Stimulated activated CD4-positive, alpha-beta T cell treated with anti-CD3 and anti-CD28 coated beads, Interleukin-12 subunit alpha, Interleukin-12 subunit beta, amount 100 ng/mL, for 24 hours (primary cell): ENCODE data around the gene BID.
"Not testable (repeated sequence)": the region's sequence is repeated elsewhere in the genome, so short reads cannot be mapped to it uniquely, and the experiment has no call there.

Source experiments
- DNase-seq, 2 experiments: peaks; one replicate each; pipeline ENCODE4 v3.0.0-alpha.2; 2020; ENCODE audit warnings: low read depth in 2 of 2

The BID gene

DNA sequence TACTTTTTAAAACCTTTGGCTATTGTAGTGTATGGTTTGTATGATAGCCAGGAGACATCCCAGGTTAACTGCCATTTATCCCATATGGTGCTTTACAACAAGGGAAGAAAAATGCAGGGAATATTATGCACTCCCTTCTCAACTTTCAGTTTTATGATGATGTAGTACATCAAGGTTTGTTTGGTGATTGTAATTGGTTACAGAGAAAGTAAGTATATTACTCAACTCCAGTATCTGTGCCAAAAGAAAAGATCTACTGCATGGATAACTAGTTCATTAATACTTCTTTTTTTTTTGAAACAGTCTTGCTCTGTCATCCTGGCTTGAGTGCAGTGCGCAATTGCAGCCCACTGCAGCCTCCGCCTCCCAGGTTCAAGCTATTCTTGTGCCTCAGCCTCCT is 70.5 kb downstream of the BID start:
- no peak for DNase-seq

DNA sequence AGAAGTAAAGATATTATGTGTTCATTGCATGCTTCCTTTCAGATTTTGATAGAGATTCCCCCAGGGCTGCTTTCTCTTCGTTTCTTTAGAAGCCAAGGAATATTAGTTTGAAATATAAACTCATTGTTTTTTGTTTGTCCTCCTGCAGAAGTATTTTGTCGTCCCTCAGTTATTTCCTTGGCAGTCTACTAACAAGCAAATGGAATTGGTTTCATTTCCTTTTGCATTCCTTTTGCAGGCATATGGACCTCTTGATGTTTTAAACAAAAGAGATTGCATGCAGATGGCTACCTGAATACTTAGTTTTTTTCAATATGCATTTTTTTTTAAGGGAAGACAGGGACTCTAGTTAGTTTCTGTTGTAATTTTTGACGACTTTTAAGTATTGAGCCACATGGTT is 73.5 kb downstream of the BID start:
- no peak for DNase-seq

DNA sequence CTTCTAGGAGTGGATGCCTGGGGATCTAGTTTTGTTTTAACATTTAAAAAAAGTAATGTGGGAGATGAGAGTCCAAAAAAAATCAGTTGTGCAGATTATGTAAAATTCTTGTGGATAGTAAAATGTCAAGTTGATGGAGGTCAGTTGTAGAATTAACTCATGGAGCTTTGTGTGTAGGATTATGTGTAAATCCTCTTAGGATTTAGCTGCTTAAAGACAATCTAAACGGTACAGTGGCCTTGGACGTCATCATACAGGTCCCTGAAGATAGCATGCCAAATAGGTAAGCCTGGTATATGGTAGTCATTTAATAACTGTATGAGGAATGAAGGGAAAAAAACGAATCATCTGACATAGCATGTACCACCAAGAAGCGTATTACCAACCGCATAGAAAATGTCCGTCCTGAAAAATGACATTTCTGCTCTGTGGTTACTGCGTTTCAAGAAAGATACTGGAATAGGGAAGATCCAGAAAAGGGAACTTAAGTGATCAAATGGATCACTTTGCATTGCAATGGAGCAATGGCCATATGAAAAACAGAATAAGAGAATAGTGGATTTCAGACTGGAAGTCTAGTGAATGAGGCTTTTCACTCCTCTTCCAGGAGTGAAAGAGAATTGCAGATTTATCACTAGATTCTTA is 74.5 kb downstream of the BID start:
- no peak for DNase-seq

DNA sequence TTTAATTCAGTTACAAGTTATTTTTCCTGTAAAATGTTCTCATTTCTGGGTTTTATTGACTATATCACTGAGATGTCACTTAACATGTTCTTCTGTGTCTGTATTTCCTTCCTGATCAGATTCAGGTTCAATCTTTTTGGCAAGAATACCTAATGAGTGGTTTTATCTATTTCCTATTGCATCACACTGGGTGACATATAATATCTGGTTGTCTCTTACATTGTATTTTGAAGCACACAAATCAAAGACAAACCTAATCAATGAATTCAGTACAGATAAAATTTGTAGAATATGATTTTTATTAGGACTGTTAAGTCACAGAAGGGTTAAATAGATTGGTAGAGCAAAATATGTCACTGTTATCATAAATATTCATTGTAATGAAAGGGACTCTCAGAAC is 75.3 kb downstream of the BID start:
- DNase-seq: no peak

DNA sequence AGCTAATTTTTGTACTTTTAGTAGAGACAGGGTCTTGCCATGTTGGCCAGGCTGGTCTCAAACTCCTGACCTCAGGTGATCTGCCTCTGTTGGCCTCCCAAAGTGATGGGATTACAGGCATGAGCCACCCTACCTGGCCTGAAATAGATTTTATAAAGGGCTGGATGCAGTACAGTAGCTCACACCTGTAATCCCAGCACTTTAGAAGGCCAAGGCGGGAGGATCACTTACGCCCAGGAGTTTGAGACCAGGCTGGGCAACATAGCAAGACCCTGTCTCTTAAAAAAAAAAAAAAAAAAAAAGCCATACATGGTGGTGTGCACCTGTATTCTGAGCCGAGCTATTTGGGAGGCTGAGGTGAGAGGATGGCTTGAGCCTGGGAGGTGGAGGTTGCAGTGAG is 76.0 kb downstream of the BID start:
- not testable (repeated sequence) for DNase-seq

DNA sequence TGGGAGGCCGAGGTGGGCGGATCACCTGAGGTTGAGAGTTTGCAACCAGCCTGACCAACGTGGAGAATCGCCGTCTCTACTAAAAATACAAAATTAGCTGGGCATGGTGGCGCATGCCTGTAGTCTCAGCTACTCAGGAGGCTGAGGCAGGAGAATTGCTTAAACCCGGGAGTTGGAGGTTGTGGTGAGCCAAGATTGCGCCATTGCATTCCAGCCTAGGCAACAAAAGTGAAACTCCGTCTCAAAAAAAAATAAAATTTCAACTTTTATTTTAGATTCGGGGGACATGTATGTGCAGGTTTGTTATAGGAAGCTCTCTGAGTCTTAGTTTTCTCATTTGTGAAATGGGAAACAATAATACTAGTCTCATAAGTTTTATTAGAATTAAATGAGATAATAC is 77.1 kb downstream of the BID start:
- not testable (repeated sequence) for DNase-seq

DNA sequence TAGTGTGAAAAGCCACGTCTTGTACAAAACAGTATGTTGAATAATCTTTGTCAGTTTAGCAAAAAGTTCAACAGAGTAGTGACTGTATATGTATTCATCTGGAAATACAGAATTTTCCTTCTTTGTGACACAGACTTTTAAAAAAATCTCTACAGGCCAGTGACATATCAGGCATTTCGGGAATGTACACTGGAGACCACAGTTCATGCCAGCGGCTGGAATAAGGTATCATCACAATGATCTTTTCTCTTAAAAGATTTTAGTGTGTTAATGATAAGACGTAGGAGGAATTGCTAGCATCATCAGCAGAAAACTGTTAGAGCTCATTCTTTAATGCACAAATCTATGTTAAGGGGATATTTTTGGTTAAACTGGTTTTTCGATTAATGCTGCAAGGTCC is 78.3 kb downstream of the BID start:
- no peak for DNase-seq

DNA sequence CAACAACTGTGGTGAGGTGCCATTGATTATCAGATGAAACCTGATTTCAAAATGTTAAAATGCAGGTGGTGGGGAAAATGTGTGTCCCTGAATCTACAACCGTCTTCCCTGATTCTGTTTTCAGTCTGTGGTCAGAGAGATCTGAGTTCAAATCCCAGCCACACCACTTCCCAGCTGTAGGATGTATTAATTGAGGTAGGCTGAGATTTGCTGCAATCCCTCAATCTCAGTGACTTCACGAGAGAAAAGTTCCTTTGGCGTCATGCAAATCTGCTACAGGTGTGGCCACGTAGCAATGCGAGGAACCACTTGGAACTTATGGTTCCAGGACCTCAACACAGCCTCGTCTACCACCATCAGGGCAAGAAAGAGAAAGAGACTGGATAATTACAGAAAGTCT is 79.5 kb downstream of the BID start:
- DNase-seq: no peak

DNA sequence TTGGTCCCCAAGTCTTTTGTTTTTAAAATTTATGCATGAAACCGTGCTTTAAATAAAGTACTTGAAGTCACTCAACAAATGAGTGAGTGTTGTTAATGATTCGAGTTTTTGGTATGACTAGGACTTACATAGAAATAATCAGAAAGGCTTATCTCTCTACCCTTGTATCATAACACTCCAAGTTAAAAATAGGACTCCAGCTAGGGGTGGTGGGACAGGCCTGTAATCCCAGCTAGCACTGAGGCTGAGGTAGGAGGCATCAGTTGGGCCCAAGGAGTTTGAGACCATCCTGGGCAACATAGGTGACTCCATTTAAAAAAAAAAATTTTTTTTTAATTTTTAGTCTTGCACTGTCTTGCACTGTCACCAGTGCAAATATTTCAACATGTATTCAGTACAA is 80.1 kb downstream of the BID start:
- no peak for DNase-seq

DNA sequence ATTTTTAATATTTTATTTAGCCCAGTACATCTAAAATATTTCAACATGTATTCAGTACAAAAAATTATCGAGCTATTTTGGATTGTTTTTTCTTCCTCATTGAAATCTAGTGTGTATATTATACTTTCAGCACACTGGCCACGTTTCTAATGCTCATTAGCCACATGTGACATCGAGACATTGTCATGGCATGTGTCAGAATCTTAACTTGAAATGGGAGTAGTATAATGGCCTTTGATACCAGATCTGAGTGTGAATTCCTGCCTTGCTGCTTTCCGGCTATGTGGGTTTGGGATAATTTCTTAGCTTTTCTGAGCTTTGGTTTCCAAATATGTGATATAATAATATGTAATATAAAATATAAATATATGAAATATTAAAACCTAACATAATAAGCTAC is 81.4 kb downstream of the BID start:
- DNase-seq: no peak

DNA sequence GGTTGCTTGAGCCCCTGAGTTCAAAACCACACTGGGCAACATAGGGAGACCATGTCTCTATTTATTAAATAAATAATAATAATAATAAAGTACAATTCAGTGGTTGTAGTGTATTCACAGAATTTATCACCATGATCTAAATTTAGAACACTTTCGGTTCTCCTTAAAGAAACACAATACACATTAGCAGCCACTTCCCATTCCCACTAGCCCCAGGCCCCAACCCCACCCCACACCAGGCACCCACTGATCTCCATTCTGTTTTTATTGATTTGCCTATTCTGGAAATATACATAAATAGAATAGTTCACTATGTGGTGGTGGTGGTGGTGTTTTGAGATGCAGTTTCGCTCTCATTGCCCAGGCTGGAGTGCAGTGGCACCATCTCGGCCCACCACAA is 90.0 kb downstream of the BID start:
- no peak for DNase-seq
